Measurements from ENCODE around the gene PIGV. TPM values are rescaled to one million over a fixed set of nuclear protein-coding genes. Genes with fewer than 3 reads are reported as not detected.
A peak's percentile ranks its signal among the peaks of the same experiment; 100 is the strongest.
"Not testable (repeated sequence)": the region's sequence is repeated elsewhere in the genome, so short reads cannot be mapped to it uniquely, and the experiment has no call there.

Gene PIGV
- total RNA-seq, 2 donors from 2014 or later, result 19.4 to 20.0 TPM

GRCh38 chr1:26833432-26834405 is 46.0 kb downstream of the PIGV start:
- no peaks in the 10 kb centered on the region for H3K27me3 Mint-ChIP-seq (ENCODE audit: low read depth)
- peak overlapping the region; percentile 100 for H3K27ac Mint-ChIP-seq
- peak overlapping the region; percentile 75 to 81 for H3K4me3 Mint-ChIP-seq
- peaks cover 69% of the 10 kb centered on the region for H3K4me1 Mint-ChIP-seq (ENCODE audit: low read depth)
- DNase-seq (peak; percentile 87 to 88), ATAC-seq (replicated peaks in 1 of 2) (peak; percentile 97 to 98)
- H3K9me3 Mint-ChIP-seq, result no peaks in the 10 kb centered on the region
- peaks cover 17 to 34% of the 10 kb centered on the region in 2 donors for H3K36me3 Mint-ChIP-seq (ENCODE audit: insufficient read depth in 2 of 2)

DNA sequence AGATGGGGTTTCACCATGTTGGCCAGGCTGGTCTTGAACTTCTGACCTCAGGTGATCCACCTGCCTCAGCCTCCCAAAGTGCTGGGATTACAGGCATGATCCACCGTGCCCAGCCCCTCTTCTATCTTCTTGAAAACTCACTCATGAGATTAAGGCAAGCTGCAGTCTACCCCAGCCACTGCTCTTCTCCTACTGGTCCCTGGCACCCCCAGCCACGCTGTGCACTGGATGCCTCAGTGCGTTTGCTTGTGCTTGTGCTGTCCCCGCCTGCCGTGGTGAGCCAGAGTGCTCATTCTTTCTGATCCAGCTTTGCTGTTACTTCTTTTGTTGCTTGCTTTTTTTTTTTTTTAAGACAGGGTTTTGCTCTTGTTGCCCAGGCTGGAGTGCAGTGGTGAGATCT is 49.9 kb downstream of the PIGV start:
- not testable (repeated sequence) for H3K27me3 Mint-ChIP-seq (ENCODE audit: low read depth); H3K4me3 Mint-ChIP-seq; H3K9me3 Mint-ChIP-seq; DNase-seq; ATAC-seq (replicated peaks in 1 of 2)
- Mint-ChIP-seq H3K36me3 (ENCODE audit: insufficient read depth in 2 of 2) (peaks cover 17 to 41% of the 10 kb centered on the region in 2 donors), H3K4me1 (ENCODE audit: low read depth) (peaks cover 46% of the 10 kb centered on the region), H3K27ac (peak overlapping the region; percentile 94)

DNA sequence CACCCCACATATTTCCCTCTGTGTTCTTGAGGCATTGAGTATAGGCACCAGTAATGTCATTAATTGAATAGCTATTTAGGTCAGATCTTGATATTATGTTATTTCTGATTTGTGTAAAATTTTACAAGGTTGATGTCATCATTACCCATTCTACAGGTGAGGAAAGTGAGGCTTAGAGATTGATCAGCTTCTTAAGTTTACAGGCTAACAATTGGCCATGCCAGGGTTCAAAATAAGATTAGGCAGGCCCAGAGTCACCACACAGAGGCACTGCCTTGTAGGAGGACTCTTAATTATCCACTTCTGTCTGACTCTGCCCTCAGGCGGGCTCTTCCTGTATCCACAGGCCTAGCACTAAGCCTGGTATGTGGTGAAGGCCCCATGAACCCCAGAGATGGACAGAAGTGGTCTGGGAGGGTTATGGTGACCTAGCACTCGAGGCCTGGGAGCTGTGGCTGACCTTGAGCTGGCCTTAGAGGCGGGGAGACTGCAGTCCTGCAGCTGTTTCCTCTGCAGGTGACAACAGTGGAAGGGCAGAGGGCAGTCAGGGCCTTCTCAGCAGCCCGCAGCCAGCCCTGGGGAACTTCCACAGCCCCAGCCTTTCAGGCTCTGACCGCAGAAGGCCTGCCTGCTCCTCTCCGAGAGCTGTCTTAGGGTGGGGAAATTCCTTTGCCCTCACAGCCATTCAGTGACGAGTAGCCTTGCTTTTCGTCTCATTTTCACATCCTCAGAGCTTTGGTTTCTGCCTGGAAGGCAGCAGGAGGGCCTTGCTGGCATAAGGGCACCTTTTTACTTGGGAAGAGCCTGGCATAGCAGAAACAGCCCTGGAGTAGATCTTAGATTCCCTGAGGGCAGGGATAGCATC is 51.0 kb downstream of the PIGV start:
- no peaks in the 10 kb centered on the region for H3K27me3 Mint-ChIP-seq (ENCODE audit: low read depth)
- peak overlapping the region; percentile 94 for H3K27ac Mint-ChIP-seq
- peak; percentile 92 to 98 for ATAC-seq (replicated peaks in 1 of 2)
- DNase-seq, result peak; percentile 55 to 74
- peaks cover 15 to 40% of the 10 kb centered on the region in 2 donors for H3K36me3 Mint-ChIP-seq (ENCODE audit: insufficient read depth in 2 of 2)
- H3K4me1 Mint-ChIP-seq (ENCODE audit: low read depth), result peaks cover 36% of the 10 kb centered on the region
- H3K4me3 Mint-ChIP-seq, result peak overlapping the region in 1 of 2 donors; percentile 71
- no peaks in the 10 kb centered on the region for H3K9me3 Mint-ChIP-seq

GRCh38 chr1:26839339-26839722 is 51.6 kb downstream of the PIGV start:
- H3K27ac Mint-ChIP-seq, result peak overlapping the region; percentile 94
- H3K9me3 Mint-ChIP-seq, result no peaks in the 10 kb centered on the region
- no peak for DNase-seq
- H3K36me3 Mint-ChIP-seq (ENCODE audit: insufficient read depth in 2 of 2), result peaks cover 13 to 45% of the 10 kb centered on the region in 2 donors
- no peaks in the 10 kb centered on the region for H3K27me3 Mint-ChIP-seq (ENCODE audit: low read depth)
- peaks cover 30% of the 10 kb centered on the region for H3K4me1 Mint-ChIP-seq (ENCODE audit: low read depth)
- peak overlapping the region in 1 of 2 donors; percentile 71 for H3K4me3 Mint-ChIP-seq
- ATAC-seq (replicated peaks in 1 of 2), result peak in 1 of 2 donors; percentile 16

DNA sequence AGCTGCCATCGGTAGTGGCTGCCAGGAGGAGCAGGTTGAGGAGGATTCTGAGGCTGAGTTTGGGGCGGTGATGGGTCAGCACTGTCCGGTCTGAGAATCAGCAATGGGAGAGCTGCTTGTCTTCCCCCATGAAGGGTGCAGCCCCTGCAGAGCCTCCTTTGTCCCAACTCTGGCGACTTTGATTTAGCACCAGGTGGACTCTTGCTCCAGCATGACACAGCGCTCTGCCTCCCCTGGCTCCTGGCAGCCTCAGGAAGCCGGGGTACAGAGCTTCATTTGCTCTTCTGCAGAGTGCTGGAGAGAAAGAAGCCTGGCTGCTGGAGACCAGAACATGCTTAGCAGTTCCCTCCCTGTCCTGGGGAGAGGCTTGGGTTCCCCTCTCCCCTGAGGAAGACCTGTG is 52.0 kb downstream of the PIGV start:
- ATAC-seq (replicated peaks in 1 of 2) (no peak), DNase-seq (no peak)
- Mint-ChIP-seq H3K27me3 (ENCODE audit: low read depth) (no peaks in the 10 kb centered on the region), H3K27ac (peak overlapping the region; percentile 94), H3K36me3 (ENCODE audit: insufficient read depth in 2 of 2) (peaks cover 8 to 42% of the 10 kb centered on the region in 2 donors), H3K9me3 (no peaks in the 10 kb centered on the region), H3K4me3 (no peak overlapping the region), H3K4me1 (ENCODE audit: low read depth) (peaks cover 29% of the 10 kb centered on the region)

DNA sequence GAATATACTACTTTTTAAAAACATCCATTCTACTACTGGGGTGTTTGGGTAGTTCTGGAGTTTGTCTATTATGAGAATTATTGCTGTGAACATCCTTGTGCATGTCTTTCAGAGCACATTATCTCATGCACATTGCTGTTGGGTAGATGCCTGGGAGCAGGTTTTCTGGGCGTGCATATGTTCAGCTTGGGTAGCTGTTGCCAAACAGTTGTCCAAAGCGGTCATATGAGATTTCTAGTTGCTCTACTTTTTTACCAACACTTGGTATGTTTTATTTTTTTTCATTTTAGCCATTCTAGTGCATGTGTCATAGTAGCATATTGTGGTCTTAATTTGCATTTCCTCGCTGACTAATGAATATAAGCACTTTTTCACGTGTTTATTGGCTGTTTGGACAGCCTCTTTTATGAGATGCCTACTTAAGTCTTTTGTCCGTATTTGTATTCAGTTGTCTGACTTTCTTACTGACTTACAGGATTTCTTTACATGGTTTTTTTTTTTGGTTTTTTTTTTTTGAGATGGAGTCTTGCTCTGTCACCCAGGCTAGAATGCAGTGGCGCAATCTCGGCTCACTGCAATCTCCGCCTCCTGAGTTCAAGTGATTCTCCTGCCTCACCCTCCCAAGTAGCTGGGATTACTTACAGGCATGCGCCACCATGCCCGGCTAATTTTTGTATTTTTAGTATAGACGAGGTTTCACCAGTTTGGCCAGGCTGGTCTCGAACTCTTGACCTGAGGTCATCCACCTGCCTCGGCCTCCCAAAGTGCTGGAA is 56.9 kb downstream of the PIGV start:
- Mint-ChIP-seq H3K36me3 (ENCODE audit: insufficient read depth in 2 of 2) (peaks cover 10 to 31% of the 10 kb centered on the region in 2 donors), H3K9me3 (no peaks in the 10 kb centered on the region), H3K4me1 (ENCODE audit: low read depth) (peaks cover 8% of the 10 kb centered on the region), H3K4me3 (no peak overlapping the region), H3K27ac (peak overlapping the region; percentile 46), H3K27me3 (ENCODE audit: low read depth) (no peaks in the 10 kb centered on the region)
- ATAC-seq (replicated peaks in 1 of 2) (no peak), DNase-seq (no peak)

DNA sequence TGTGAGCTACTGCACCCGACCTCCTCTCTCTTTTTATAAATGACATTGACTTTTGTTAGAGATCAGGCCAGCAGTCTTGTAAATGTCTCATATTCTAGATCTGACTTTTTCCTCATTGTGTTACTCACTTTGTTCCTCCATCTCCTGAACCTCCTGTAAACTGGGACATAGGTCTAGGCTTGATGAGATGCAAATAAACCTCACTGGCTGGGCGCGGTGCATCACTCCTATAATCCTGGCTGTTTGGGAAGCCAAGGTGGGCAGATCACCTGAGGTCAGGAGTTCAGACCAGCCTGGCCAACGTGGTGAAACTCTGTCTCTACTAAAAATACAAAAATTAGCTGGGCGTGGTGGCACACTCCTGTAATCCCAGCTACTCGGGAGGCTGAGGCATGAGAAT is 60.1 kb downstream of the PIGV start:
- H3K36me3 Mint-ChIP-seq (ENCODE audit: insufficient read depth in 2 of 2), result peaks cover 15 to 37% of the 10 kb centered on the region in 2 donors
- H3K27me3 Mint-ChIP-seq (ENCODE audit: low read depth); H3K9me3 Mint-ChIP-seq; H3K4me3 Mint-ChIP-seq; H3K27ac Mint-ChIP-seq; ATAC-seq (replicated peaks in 1 of 2); H3K4me1 Mint-ChIP-seq (ENCODE audit: low read depth); DNase-seq: not testable (repeated sequence)

Other genes with a start within 250 kb of the PIGV start
- gene ARID1A, start 91.9 kb upstream of the PIGV start, total RNA-seq, result 10 to 100 TPM; 95.1 to 97.3 TPM
- gene ZDHHC18, start 38.7 kb downstream of the PIGV start, total RNA-seq, result 10 to 100 TPM; 64.4 to 80.2 TPM
- 1 to 10 TPM in 1 of 2 donors, under 1 TPM in 1; 0.86 to 2.2 TPM for gene SFN, start 75.2 kb downstream of the PIGV start, total RNA-seq
- 10 to 100 TPM; 54.8 to 55.5 TPM for gene GPN2, start 102.3 kb downstream of the PIGV start, total RNA-seq
- gene GPATCH3, start 112.5 kb downstream of the PIGV start, total RNA-seq, result 10 to 100 TPM; 10.9 to 11.9 TPM
- not detected for gene NR0B2, start 126.0 kb downstream of the PIGV start, total RNA-seq
- 10 to 100 TPM; 61.6 to 78.5 TPM for gene NUDC, start 133.8 kb downstream of the PIGV start, total RNA-seq
- gene KDF1, start 172.5 kb downstream of the PIGV start, total RNA-seq, result 1 to 10 TPM; 1.1 TPM
- under 1 TPM; 0.49 to 0.96 TPM for gene TRNP1, start 205.7 kb downstream of the PIGV start, total RNA-seq
- gene TENT5B, start 224.9 kb downstream of the PIGV start, total RNA-seq, result under 1 TPM in 1 of 2 donors, not detected in 1; 0.19 TPM